ENCODE measurements around the gene ATP6V1G3. TPM values are rescaled to one million over a fixed set of nuclear protein-coding genes. Genes with fewer than 3 reads are reported as not detected.

The ATP6V1G3 gene
- total and polyA plus RNA-seq, 12 donors = not detected

- 91 to 92% methylated on average over 6 of the region's 6 CpGs for WGBS, 2 donors
- Histone ChIP-seq H3K9me3 (no peaks in the 10 kb centered on the region), H3K4me3 (no peak overlapping the region), H3K27me3 (no peaks in the 10 kb centered on the region), H3K27ac (peak overlapping the region in 1 of 10 donors; percentile 58), H3K36me3 (no peaks in the 10 kb centered on the region), H3K4me1 (peaks cover 0 to 16% (median 0%) of the 10 kb centered on the region in 9 donors)
- DNase-seq (no peak), ATAC-seq (no peak)
- intact Hi-C loops (cut with DNase I) = no loop called here
- no peak for TF ChIP-seq CTCF (IDR thresholded peaks at IDR 0.05)
Measured at GRCh38 chr1:198496216-198497143, 44.0 kb downstream of the ATP6V1G3 start.

- Histone ChIP-seq H3K4me1 (peaks cover 0 to 16% (median 0%) of the 10 kb centered on the region in 9 donors), H3K9me3 (no peaks in the 10 kb centered on the region), H3K27me3 (no peaks in the 10 kb centered on the region), H3K27ac (no peak overlapping the region), H3K36me3 (no peaks in the 10 kb centered on the region), H3K4me3 (no peak overlapping the region)
- no peak for TF ChIP-seq CTCF (IDR thresholded peaks at IDR 0.05)
- ATAC-seq = no peak
- 72% methylated on average over 3 of the region's 3 CpGs for WGBS, 2 donors
- no peak for DNase-seq
- intact Hi-C loops (cut with DNase I) = no loop called here
Measured at GRCh38 chr1:198495631-198496030, 44.8 kb downstream of the ATP6V1G3 start.

- H3K9me3 ChIP-seq = no peaks in the 10 kb centered on the region
- WGBS, 2 donors = 96 to 98% methylated on average over 13 of the region's 13 CpGs
- DNase-seq (no peak), ATAC-seq (no peak)
- H3K27ac ChIP-seq = no peak overlapping the region
- no peak overlapping the region for H3K4me3 ChIP-seq
- intact Hi-C loops (cut with DNase I) = no loop called here
- H3K36me3 ChIP-seq = no peaks in the 10 kb centered on the region
- H3K4me1 ChIP-seq = peaks cover 0 to 16% (median 0%) of the 10 kb centered on the region in 9 donors
- no peak for TF ChIP-seq CTCF (IDR thresholded peaks at IDR 0.05)
- no peaks in the 10 kb centered on the region for H3K27me3 ChIP-seq
Measured at GRCh38 chr1:198494658-198495103, 45.8 kb downstream of the ATP6V1G3 start.

GRCh38 chr1:198494139-198494538 is 46.3 kb downstream of the ATP6V1G3 start:
- no peak overlapping the region for H3K4me3 ChIP-seq
- ATAC-seq (no peak), DNase-seq (no peak)
- no peaks in the 10 kb centered on the region for H3K9me3 ChIP-seq
- H3K27me3 ChIP-seq = no peaks in the 10 kb centered on the region
- peaks cover 0 to 16% (median 0%) of the 10 kb centered on the region in 9 donors for H3K4me1 ChIP-seq
- no peak overlapping the region for H3K27ac ChIP-seq
- intact Hi-C loops (cut with DNase I) = no loop called here
- no peaks in the 10 kb centered on the region for H3K36me3 ChIP-seq
- TF ChIP-seq CTCF (IDR thresholded peaks at IDR 0.05) = no peak
- WGBS, 2 donors = 96 to 98% methylated on average over 5 of the region's 5 CpGs
